T-helper 2 cell (primary cell): Measurements from ENCODE around the gene AOX1.
"Not testable (repeated sequence)": the region's sequence is repeated elsewhere in the genome, so short reads cannot be mapped to it uniquely, and the experiment has no call there.

Experiments
- DNase-seq, 5 experiments: peaks; one replicate each; pipeline versions ENCODE4 v3.0.0 to v3.0.0-alpha.2; 2012 to 2022

AOX1 gene

DNA sequence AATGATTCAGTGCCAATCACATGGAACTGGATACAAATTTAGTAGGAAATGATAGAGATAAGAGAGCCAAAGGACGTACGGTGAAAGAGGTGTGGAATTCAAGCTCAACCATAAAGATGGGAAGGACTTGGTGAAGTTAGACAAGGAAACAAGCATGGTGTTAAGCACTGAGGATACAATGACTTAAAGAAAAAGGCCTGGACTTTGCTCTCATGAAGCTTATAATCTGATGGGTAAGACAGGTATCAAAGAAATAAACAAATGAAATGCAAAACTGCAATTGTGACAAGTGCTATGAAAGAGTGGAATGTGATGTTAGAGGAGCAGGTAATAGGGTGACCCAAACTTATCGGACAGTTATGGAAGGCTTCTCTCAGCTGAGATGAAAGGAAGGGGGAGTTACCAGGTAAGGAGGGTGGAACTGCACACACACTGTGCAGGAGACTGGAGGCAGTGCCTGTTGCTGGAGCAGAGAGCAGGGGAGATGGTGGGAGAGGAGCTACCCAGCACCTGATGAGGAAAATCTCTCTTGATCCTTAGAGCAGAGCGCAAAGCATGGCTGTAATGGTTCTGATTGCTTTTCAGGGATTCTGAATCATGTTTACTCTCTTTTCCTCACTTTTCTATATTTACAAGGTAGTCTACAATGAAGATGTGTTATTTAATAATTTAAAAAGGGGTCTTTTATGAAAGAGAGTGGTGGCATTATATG is 118.3 kb downstream of the AOX1 start:
- DNase-seq: no peak

DNA sequence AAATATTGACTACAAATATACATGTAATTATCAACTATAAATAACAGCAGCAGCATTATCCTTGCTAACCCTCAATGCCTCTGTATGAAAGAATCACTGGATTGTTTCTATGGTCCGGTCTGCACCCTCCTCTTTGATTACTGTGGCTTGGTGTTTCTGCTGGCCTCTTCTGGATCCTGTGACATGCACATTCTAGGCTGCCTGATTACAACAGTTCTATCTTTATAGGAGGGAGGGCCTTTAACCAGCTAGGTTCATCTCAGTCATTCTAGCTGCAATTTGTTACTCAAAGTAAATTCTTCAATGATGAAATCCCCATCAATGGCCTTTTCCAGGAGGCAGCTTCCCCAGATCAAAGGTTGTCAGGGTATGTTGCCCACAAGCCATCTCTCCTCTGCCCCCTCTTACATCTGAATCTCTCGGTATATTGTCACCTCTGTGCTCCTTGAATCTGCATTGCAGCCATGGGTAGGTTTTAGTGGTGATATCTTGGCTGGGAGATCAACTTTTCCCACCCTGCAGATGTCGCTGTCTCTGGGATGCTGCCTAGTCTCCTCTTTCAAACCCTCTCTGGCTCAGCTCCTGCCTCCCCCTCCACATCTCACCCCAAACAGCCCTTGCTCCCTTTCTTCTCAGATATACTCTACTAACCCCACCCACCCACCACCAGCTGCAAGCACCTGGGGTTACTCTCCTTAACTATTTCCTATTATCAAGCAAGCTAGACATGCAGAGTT is 119.7 kb downstream of the AOX1 start:
- DNase-seq: no peak

DNA sequence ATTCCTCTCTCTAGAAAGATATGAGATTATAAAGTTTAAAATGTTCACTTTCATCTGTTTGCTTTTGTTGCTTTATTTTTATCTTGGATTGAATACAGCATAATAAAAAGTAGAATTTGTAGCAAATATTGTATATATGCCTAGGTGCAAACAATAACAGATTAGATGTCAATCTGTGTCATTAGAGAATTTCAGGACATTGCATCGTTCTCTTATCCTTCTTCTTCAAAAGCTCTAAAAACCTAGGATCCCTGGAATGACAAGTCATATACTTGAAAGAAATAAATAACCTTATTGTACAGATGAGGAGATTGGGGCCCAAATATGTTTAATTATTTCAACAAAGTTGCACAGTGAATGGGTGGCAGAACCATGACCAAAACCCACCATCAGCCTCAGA is 123.1 kb downstream of the AOX1 start:
- DNase-seq: no peak

DNA sequence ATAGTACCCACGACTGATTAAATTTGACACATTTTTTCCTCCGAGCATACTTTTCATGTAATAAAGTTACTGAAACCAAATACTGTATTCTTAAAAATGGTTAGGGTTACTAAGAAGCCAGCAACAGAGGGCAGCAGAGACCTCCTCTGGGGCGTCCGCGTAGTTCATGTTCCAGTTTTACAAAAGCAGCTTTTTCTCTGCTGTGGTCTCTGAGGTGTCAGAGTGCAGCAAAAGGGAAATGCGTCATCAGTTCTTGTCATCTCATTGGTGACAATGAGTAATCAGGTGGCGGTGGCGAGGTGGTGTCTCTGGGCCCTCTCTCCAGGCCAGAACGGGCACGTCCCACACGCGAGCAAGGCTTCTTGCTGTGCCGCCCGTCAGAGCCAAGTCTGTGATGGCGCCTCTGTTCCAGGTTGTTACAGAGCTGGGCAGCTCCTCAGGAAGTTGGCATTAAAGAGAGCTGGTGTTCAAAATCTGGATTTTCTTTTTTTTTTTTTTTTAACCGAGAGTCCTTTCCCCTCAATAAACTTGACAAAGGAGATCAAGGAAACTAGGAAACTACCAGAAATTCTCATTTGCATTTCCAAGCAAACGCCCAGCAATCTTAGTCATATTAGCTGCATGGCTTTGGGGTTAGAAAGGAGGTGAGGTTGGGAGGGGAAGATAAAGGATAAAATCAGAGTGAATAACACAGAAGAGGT is 127.3 kb downstream of the AOX1 start:
- peak; percentile 67 to 100 (median 87) for DNase-seq

DNA sequence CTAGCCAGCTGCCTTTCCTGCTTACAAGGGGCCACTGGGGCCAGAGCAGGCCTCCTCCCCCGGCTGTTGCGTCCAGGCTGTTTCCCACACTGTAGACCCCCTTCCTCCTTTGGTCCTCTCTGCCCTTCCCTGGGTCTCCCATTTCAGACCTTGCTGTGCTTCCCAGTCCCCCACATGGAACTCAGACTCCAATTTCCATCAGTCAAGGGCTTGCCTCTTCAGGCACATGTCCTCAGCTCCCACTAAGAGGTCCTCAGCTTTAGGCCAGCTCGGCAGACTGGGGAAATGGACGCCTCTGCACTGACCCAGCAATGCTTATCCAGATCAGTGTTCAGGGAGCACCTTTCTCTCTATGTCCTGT is 127.9 kb downstream of the AOX1 start:
- no peak for DNase-seq

DNA sequence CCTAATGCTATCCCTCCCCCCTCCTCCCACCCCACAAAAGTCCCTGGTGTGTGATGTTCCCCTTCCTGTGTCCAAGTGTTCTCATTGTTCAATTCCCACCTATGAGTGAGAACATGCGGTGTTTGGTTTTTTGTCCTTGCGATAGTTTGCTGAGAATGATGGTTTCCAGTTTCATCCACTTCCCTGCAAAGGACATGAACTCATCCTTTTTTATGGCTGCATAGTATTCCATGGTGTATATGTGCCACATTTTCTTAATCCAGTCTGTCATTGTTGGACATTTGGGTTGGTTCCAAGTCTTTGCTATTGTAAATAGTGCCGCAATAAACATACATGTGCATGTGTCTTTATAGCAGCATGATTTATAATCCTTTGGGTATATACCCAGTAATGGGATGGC is 129.2 kb downstream of the AOX1 start:
- DNase-seq: not testable (repeated sequence)

GRCh38 chr2:200716386-200716785 is 130.6 kb downstream of the AOX1 start:
- DNase-seq: no peak
